GM19328 (cell line): ENCODE results near the gene NRSN2.
"Not testable (repeated sequence)": the region's sequence is repeated elsewhere in the genome, so short reads cannot be mapped to it uniquely, and the experiment has no call there.

ENCODE experiments used
- ATAC-seq: cut with Tn5 transposase; IDR thresholded peaks from one replicate; pipeline ENCODE4 v1.9.1; 2021; ENCODE audit warnings: mild to moderate bottlenecking, moderate library complexity; ENCODE audit not compliant: unreplicated experiment

The NRSN2 gene

DNA sequence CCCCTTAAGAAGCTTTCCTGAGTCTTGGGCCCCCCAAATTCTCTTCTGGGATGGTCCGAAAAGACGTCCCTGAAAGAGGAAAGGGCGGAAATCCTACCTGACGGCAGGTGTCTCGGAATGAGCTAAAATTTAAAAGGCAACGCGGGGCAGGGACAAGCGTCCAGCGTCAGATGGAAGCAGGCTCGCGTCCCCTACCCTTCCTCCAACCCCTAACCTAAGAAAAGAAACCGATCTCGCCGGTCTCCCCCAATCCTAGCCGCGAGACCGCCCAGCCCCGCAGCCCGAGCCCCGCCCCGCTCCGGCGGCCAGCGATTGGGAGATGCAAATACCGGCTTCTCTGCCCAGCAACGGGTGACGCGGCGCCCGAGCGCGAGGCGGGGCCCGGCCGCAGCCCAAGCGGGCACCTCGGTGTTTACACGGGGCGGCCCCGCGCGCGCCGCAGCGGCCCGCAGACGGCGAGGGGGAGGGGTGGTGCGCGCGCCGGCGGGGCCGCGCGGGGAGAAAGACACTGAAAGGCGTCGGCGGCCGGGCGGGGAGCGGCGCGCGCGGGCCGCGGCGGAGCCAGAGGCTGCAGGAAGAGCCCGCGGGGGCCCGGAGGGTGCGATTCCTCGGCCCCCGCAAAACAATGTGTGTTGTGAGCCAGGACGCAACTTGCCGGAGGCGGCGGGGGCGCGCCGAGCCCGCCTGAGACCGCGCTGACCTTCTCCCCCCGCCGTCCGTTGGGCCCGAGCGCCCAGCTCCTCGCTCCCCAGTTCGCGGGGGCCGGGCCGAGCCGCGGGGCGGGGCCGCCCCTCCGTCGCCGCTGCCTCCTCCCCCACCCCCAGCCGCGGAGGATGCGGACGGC is 21.6 kb upstream of the NRSN2 start, which contains the start of gene SOX12:
Gene SOX12 (plus strand): TSS at position 508 of the 844 bp plus-strand sequence. CDS start 373 bp downstream, outside the sequence.
- ATAC-seq = peak; percentile 67

DNA sequence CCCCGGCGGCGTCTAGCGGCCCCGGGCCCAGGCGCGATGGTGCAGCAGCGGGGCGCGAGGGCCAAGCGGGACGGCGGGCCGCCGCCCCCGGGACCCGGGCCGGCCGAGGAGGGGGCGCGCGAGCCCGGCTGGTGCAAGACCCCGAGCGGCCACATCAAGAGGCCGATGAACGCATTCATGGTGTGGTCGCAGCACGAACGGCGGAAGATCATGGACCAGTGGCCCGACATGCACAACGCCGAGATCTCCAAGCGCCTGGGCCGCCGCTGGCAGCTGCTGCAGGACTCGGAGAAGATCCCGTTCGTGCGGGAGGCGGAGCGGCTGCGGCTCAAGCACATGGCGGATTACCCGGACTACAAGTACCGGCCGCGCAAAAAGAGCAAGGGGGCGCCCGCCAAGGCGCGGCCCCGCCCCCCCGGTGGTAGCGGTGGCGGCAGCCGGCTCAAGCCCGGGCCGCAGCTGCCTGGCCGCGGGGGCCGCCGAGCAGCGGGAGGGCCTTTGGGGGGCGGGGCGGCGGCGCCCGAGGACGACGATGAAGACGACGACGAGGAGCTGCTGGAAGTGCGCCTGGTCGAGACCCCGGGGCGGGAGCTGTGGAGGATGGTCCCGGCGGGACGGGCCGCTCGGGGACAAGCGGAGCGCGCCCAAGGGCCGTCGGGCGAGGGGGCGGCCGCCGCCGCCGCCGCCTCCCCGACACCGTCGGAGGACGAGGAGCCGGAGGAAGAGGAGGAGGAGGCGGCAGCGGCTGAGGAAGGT is 20.8 kb upstream of the NRSN2 start:
- ATAC-seq = no peak

- ATAC-seq = no peak
Measured at GRCh38 chr20:326645-327185, 20.2 kb upstream of the NRSN2 start.

DNA sequence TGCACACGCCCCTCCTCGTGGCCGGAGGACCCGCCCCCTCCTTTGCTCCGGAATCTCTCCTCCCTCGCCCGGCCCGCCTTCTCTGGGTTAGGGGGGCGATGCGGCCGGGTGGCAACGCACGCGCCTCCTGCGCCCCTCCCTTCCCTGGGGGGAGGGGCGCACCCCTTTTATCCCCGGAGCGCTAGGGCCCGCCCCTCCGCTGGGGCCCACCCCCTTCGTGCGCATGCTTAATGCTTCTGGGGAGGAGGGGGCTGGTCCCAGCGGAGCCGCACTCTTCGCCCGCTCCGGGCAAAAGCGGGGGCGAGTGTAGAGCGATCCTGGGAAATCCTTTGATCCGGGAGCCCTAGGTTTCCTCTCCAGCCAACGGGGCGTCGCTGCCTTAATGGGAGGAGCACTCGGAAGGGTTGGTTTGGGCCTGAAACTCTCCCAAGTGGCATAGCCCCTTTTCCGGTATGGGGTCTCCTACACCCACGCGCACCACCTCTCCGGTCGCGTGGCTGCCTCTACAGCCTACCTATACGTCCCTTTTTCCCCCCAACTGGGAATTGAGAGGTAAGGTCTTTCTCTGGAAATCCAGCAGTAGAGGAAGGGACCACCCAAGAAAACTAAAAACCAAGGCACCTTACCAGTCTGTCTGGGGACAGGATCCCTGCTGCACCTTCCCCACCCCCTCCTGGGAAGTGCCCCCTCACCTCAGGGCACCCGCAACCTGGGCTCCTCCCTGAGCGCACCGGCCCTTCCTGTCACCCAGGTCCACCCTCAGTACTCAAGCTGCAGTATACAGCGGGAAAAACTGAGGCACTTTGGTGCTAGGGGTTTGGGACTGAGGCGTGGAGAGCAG is 19.5 kb upstream of the NRSN2 start:
- ATAC-seq = no peak

DNA sequence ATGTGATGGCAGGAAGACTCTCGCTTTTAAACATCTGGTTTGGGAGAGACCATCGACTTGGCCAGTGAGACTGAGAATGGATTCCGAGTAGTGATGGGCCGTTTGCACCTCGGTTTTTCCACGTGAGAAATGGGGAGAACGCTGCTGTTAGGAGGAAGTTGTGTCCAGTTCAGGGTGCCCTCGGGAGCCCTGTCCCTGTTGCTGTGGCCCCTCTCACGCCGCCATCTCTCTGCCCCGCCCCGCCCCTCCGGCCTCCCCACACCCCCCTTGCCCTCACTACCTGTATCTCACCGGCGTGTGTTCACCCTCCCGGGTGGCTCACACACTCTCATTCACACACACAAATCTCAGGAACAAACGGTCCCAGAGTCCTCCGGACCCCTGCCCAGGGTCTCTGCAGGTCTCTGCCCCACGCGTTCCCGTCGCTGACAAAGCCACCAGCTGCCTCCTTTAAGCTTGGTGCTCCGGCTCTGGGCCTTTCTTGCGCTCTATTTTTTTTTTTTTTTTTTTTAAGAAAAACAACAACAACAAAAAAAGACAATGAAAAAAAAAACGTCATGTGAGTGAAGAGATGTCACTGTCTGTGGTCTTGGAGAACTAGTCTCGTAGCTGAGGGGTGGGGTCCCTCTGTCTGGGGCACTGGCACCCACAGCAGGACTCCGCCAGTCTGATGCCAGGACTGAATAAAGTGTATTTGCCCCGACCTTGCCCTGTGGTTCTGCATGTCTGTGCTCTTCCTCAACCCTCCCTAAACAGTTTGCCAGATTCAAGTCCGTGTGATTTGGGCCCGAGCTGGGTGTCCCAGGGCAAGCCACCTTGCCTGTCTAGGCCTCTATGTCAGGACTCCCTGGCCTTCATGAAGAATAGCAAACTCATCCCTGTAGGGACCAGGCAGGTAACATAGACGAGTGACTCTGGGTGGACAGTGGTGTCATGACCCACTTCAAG is 18.6 kb upstream of the NRSN2 start:
- no peak for ATAC-seq

- no peak for ATAC-seq
Measured at GRCh38 chr20:328975-329695, 17.8 kb upstream of the NRSN2 start.

GRCh38 chr20:329851-330232 is 17.1 kb upstream of the NRSN2 start:
- ATAC-seq = no peak

- ATAC-seq = no peak
Measured at GRCh38 chr20:330233-331149, 16.4 kb upstream of the NRSN2 start.

GRCh38 chr20:334578-334977 is 12.3 kb upstream of the NRSN2 start:
- no peak for ATAC-seq

GRCh38 chr20:336040-336439 is 10.9 kb upstream of the NRSN2 start:
- not testable (repeated sequence) for ATAC-seq

DNA sequence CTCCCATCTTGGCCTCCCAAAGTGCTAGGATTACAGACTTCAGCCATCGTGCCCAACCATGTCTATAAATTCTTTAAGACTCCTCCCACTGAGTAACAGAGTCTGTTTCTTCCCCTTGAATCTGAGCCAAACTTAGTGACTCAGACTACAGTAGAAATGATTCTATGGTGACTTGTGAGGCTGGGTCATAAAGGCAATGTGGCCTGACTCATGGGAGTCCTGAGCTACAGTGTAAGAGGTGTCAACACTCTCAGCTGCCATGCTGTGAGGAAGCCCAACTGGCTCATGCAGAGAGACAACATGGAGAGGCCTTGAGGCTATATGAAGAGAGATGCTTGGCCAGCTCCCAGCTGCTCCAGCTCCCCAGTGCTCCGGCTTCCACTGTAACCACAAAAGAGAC is 5.2 kb upstream of the NRSN2 start:
- no peak for ATAC-seq

GRCh38 chr20:343107-343506 is 3.8 kb upstream of the NRSN2 start:
- no peak for ATAC-seq

- no peak for ATAC-seq
Measured at GRCh38 chr20:346033-346639, 775 bp upstream of the NRSN2 start.

GRCh38 chr20:347317-347639 is 367 bp downstream of the NRSN2 start:
- peak; percentile 3 for ATAC-seq

GRCh38 chr20:347640-348484 is 951 bp downstream of the NRSN2 start:
- ATAC-seq = peak; percentile 66

GRCh38 chr20:348972-349841 is 2.3 kb downstream of the NRSN2 start:
- ATAC-seq = no peak
